ENCODE data around the gene TECR. TPM values are rescaled to one million over a fixed set of nuclear protein-coding genes. Genes with fewer than 3 reads are reported as not detected.

TECR gene
- total and polyA plus RNA-seq, 2 of the 4 experiments (the other 2 are of a cell fraction): 46.2 to 81.2 TPM

- in situ Hi-C loops (cut with MboI; ENCODE audit: low sequenced_read_pairs): loop anchor here (25.0 kb wide), 1 partner anchor 304 kb away; the partner anchor contains the start of gene OR7A17
- Histone ChIP-seq H4K8ac (ENCODE audit: low read depth in 2 of 2, low read length in 2 of 2) (no peak within 1 kb of the TSS), H3K79me1 (ENCODE audit: low read depth in 1 of 2, low read length in 2 of 2) (no peaks in the 10 kb centered on the region)
These were observed 53.5 kb downstream of the TECR start, which contains the start of gene CLEC17A for GRCh38 chr19:14582894-14583340. CLEC17A (plus strand) TSS chr19:14583084; CDS start chr19:14583161, 77 bp downstream.

More at GRCh38 chr19:14582894-14583340, 53.5 kb downstream of the TECR start, which contains the start of gene CLEC17A:
- 21% methylated on average over 2 of the region's 6 CpGs; no CpG with 5 or more reads in 1 of the 2 experiments for WGBS, 2 experiments (ENCODE audit: extremely low coverage in 2 of 2, insufficient read length in 1 of 2)
- Histone ChIP-seq H3K4me3 (ENCODE audit: insufficient read depth, low read depth, low read length) (no peak within 1 kb of the TSS), H3K36me3 (ENCODE audit: control insufficient read depth, insufficient read depth, low read length) (no peaks in the 10 kb centered on the region), H3K9me3 (ENCODE audit: control insufficient read depth, insufficient read depth, low read length) (no peaks in the 10 kb centered on the region), H2AK9ac (replicated peaks; ENCODE audit: low read depth, low read length, poor library complexity) (no peak within 1 kb of the TSS), H2BK5ac (ENCODE audit: low read depth, low read length, poor library complexity, severe bottlenecking) (no peak within 1 kb of the TSS), H4K91ac (ENCODE audit: insufficient read depth, low read depth, low read length) (no peak within 1 kb of the TSS), H2AFZ (replicated peaks; ENCODE audit: low read length, poor library complexity) (no peak within 1 kb of the TSS), H4K5ac (ENCODE audit: low read depth, low read length) (no peak within 1 kb of the TSS), H3K23ac (ENCODE audit: low read depth, low read length) (no peak within 1 kb of the TSS), H3K56ac (ENCODE audit: extremely low read depth, insufficient read depth, low read length) (no peak within 1 kb of the TSS; the same call in 1 of the 2 replicates), H3K4ac (ENCODE audit: low read depth, low read length) (no peak within 1 kb of the TSS), H2AK5ac (ENCODE audit: low read depth, low read length) (no peak within 1 kb of the TSS), H3K4me1 (ENCODE audit: control insufficient read depth, insufficient read depth, low read length) (no peaks in the 10 kb centered on the region), H3K27me3 (ENCODE audit: control insufficient read depth, insufficient read depth, low read length) (no peaks in the 10 kb centered on the region), H2BK20ac (ENCODE audit: low read depth, low read length) (no peak within 1 kb of the TSS), H2BK15ac (ENCODE audit: low read depth, low read length) (no peak within 1 kb of the TSS), H3K27ac (ENCODE audit: insufficient read depth, low read length) (no peak within 1 kb of the TSS), H3K18ac (ENCODE audit: low read depth, low read length) (no peak within 1 kb of the TSS), H3K14ac (replicated peaks; ENCODE audit: low read depth, low read length) (no peak within 1 kb of the TSS), H3K9me1 (ENCODE audit: insufficient read depth, low read length) (no peaks in the 10 kb centered on the region), H2BK120ac (ENCODE audit: low read depth, low read length) (no peak within 1 kb of the TSS), H4K20me1 (ENCODE audit: insufficient read depth, low read length) (no peaks in the 10 kb centered on the region), H3K4me2 (ENCODE audit: low read depth, low read length) (no peak within 1 kb of the TSS), H3K9ac (ENCODE audit: low read depth, low read length) (no peak within 1 kb of the TSS)
- DNase-seq: no peak
- ATAC-seq (ENCODE audit: low read depth): no peak
- TF ChIP-seq MAFK (IDR thresholded peaks at IDR 0.05; ENCODE audit: low read depth, low read length): no peak
- TF ChIP-seq CTCF (conservative IDR thresholded peaks at IDR 0.05; ENCODE audit: low read depth, low read length): no peak
- no peak for TF ChIP-seq CEBPB (IDR thresholded peaks at IDR 0.05; ENCODE audit: low read depth, low read length)
- TF ChIP-seq RFX5 (IDR thresholded peaks at IDR 0.05; ENCODE audit: low read depth, low read length): no peak
- no peak for TF ChIP-seq POLR2A (IDR thresholded peaks at IDR 0.05; ENCODE audit: low read depth, low read length)
- no peak for TF ChIP-seq NFE2L2 (IDR thresholded peaks at IDR 0.05; ENCODE audit: low read depth, low read length)
- TF ChIP-seq MAZ (IDR thresholded peaks at IDR 0.05; ENCODE audit: borderline replicate concordance, low read depth, low read length): no peak
- no peak for TF ChIP-seq FOS (IDR thresholded peaks at IDR 0.05; ENCODE audit: low read depth, low read length)
- POLR2A ChIA-PET (ENCODE audit: unreplicated experiment): no interaction called here
- dilution Hi-C loops (cut with HindIII; ENCODE audit: low sequenced_read_pairs, unreplicated experiment): no loop called here
- BruUV-seq (replicated peaks): no TSS peak
- CTCF ChIA-PET: no interaction called here
- intact Hi-C loops (cut with micrococcal nuclease): no loop called here

All from IMR-90 (cell line).